OCI-LY3 (cell line): ENCODE results near the gene MRPS23.

Source experiments
- EZH2phosphoT487 ChIP-seq: fragments of 200-600 bp; shearing (Covaris generic); IDR thresholded peaks from 2 replicates; pipeline ENCODE4 v1.6.1; 2018; ENCODE audit warnings: antibody characterized with exemption, mixed run types, low read depth
- TF ChIP-seq, protein P1 (sequence below): fragments of 200-600, 300-600 bp; sonication (generic); IDR thresholded peaks from 2 replicates; pipeline ENCODE4 v1.5.1; 2014; ENCODE audit warnings: antibody characterized with exemption, low read length, low read depth

DNA sequence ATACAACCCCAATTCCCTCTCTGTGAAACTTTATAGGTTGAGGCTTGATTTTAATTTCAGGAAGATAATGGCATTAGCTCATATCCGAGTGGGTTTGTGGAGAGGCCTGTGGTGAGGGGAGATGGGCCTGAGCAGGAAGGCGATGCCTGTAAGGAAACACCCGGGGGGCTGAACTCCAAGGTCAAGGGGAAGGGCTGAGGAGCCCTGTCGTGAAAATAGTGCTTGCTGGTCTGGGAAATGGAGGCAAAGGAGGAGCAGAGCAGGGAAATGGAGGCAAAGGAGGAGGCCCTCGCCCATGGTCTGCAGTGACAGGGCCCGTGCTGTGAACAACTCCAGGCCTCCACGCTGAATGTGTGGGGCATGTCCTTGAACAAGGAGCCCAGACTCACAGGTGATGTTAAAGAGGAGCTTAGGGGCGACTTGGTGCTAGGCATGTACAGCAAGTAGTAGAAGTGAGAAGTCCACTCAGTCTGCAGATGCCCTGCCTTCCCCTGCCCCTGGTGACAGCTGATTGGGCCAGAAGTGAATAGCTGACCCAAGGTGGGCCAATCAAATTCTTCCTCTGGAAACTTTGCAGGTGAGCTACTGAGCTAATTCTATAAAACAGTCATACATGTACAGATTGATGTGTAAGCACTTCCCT is 38.1 kb downstream of the MRPS23 start:
- TF ChIP-seq, protein P1, sequence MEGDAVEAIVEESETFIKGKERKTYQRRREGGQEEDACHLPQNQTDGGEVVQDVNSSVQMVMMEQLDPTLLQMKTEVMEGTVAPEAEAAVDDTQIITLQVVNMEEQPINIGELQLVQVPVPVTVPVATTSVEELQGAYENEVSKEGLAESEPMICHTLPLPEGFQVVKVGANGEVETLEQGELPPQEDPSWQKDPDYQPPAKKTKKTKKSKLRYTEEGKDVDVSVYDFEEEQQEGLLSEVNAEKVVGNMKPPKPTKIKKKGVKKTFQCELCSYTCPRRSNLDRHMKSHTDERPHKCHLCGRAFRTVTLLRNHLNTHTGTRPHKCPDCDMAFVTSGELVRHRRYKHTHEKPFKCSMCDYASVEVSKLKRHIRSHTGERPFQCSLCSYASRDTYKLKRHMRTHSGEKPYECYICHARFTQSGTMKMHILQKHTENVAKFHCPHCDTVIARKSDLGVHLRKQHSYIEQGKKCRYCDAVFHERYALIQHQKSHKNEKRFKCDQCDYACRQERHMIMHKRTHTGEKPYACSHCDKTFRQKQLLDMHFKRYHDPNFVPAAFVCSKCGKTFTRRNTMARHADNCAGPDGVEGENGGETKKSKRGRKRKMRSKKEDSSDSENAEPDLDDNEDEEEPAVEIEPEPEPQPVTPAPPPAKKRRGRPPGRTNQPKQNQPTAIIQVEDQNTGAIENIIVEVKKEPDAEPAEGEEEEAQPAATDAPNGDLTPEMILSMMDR, result no peak
- no peak for TF ChIP-seq EZH2phosphoT487
